ENCODE measurements around the gene ZNF700.

Gene ZNF700

DNA sequence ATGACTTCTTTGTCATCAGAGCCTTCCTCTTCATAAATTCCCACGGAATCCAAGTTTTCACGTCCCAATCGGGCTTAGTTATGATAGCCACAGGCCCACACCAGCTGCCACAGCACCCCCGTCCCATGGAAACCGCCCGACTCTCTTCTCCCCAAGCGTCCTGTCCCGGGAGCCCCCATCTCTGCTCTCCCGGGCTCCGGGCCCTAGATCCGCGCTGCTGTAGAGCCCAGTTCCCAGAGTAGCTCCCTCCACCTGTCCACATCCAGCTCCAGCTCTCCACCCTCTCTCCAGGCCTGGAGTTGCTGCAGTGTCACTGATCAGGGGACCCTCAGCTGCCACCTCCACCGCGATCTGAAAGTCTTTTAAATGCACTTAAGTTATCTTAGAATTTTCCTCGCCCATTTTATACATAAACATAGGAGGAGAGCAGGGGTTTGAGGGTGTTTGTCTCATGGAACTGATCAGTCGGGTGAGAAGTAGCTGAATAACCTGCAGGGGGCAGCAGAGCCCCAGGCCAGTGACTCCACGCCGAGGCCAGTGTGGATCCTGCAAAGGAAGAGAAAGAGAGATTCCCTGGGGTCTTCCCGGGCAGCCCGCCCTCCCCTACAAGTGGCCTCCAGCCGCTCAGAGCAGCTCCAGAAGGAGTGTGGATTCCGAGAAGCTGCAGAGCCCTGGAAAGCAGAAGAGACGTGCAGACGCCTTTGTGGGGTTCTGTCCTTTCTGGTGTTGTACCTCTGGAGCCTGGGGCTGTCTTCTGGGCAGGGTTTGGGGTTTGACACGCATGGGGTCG is 38.9 kb downstream of the ZNF700 start:
- no peak overlapping the region for H3K27ac ChIP-seq (ENCODE audit: low read length)
- DNase-seq (ENCODE audit: low read depth, low spot score), result peak; percentile 61
- peaks cover 2% of the 10 kb centered on the region; the same call in 1 of the 2 replicates for H3K4me1 ChIP-seq (ENCODE audit: control insufficient read depth, insufficient read depth, low read length)
- H3K27me3 ChIP-seq (ENCODE audit: control insufficient read depth, insufficient read depth, low read length), result no peaks in the 10 kb centered on the region
- no peaks in the 10 kb centered on the region for H3K36me3 ChIP-seq (ENCODE audit: control insufficient read depth, insufficient read depth, low read length)
- WGBS (ENCODE audit: insufficient coverage, insufficient read length), result no CpG with 5 or more reads among the region's 26 CpGs
- H3K4me3 ChIP-seq (ENCODE audit: low read length), result no peak overlapping the region
- no peaks in the 10 kb centered on the region for H3K9me3 ChIP-seq (ENCODE audit: control insufficient read depth, insufficient read depth, low read length)

- Histone ChIP-seq H3K36me3 (ENCODE audit: control insufficient read depth, insufficient read depth, low read length) (no peaks in the 10 kb centered on the region), H3K9me3 (ENCODE audit: control insufficient read depth, insufficient read depth, low read length) (no peaks in the 10 kb centered on the region), H3K4me3 (ENCODE audit: low read length) (no peak overlapping the region; the same call in 1 of the 2 replicates), H3K27ac (ENCODE audit: low read length) (no peak overlapping the region), H3K4me1 (ENCODE audit: control insufficient read depth, insufficient read depth, low read length) (peaks cover 2% of the 10 kb centered on the region; the same call in 1 of the 2 replicates), H3K27me3 (ENCODE audit: control insufficient read depth, insufficient read depth, low read length) (no peaks in the 10 kb centered on the region)
- WGBS (ENCODE audit: insufficient coverage, insufficient read length), result no CpG with 5 or more reads among the region's 8 CpGs
- no peak for DNase-seq (ENCODE audit: low read depth, low spot score)
Observed at GRCh38 chr19:11964496-11964857, 39.6 kb downstream of the ZNF700 start.

- Histone ChIP-seq H3K4me3 (ENCODE audit: low read length) (peak within 1 kb of the TSS; percentile 57), H3K36me3 (ENCODE audit: control insufficient read depth, insufficient read depth, low read length) (no peaks in the 10 kb centered on the region), H3K27ac (ENCODE audit: low read length) (no peak within 1 kb of the TSS), H3K4me1 (ENCODE audit: control insufficient read depth, insufficient read depth, low read length) (peaks cover 2% of the 10 kb centered on the region; the same call in 1 of the 2 replicates), H3K9me3 (ENCODE audit: control insufficient read depth, insufficient read depth, low read length) (no peaks in the 10 kb centered on the region), H3K27me3 (ENCODE audit: control insufficient read depth, insufficient read depth, low read length) (no peaks in the 10 kb centered on the region)
- no CpG with 5 or more reads among the region's 47 CpGs for WGBS (ENCODE audit: insufficient coverage, insufficient read length)
- DNase-seq (ENCODE audit: low read depth, low spot score), result peak; percentile 87
Observed at GRCh38 chr19:11964858-11965645, 40.1 kb downstream of the ZNF700 start, which contains the start of gene ZNF763. Gene ZNF763, plus strand, starts transcription at chr19:11965040. Its CDS starts 169 bp downstream, at chr19:11965209.

DNA sequence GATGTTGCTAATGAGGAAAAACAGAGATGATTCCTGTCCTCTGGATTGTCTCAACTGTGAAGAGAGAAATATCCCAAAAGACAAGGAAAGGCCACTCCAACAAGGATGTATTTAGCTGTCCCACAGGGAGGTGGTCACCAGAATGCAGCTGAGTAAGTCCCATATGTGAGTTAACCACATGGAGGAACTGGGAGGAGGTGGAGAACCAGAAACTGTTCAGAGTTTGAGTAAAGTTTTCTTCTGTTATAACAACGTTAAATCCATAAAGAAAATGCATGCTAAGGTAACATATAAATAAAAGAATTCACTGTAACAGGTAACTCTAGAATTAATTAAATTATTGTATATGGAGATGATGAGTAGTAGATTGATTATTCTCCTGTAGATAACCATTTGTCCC is 45.3 kb downstream of the ZNF700 start:
- Histone ChIP-seq H3K27ac (ENCODE audit: low read length) (no peak overlapping the region), H3K4me3 (ENCODE audit: low read length) (no peak overlapping the region), H3K27me3 (ENCODE audit: control insufficient read depth, insufficient read depth, low read length) (no peaks in the 10 kb centered on the region), H3K4me1 (ENCODE audit: control insufficient read depth, insufficient read depth, low read length) (no peaks in the 10 kb centered on the region), H3K9me3 (ENCODE audit: control insufficient read depth, insufficient read depth, low read length) (no peaks in the 10 kb centered on the region), H3K36me3 (ENCODE audit: control insufficient read depth, insufficient read depth, low read length) (no peaks in the 10 kb centered on the region)
- WGBS (ENCODE audit: insufficient coverage, insufficient read length), result no CpG with 5 or more reads among the region's 1 CpG
- DNase-seq (ENCODE audit: low read depth, low spot score), result no peak

DNA sequence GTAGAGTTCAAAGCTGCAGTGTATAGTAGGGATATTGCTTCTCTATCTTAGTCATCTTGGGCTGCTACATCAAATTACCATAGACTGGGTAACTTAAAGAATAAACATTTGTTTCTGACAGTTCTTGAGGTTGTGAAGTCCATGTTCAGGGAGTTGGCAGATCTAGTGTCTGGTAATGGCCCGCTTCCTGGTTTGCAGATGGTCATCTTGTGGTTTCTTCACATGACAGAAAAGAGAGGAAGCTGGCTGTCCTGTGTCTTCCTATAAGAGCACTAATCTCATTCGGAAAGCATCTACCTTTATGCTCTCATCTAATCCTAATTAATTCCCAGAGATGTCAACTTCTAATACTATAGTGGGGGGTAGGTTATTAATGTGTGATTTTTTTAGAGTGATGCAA is 46.1 kb downstream of the ZNF700 start:
- Histone ChIP-seq H3K36me3 (ENCODE audit: control insufficient read depth, insufficient read depth, low read length) (no peaks in the 10 kb centered on the region), H3K4me3 (ENCODE audit: low read length) (no peak overlapping the region), H3K27me3 (ENCODE audit: control insufficient read depth, insufficient read depth, low read length) (no peaks in the 10 kb centered on the region), H3K27ac (ENCODE audit: low read length) (no peak overlapping the region), H3K4me1 (ENCODE audit: control insufficient read depth, insufficient read depth, low read length) (no peaks in the 10 kb centered on the region), H3K9me3 (ENCODE audit: control insufficient read depth, insufficient read depth, low read length) (no peaks in the 10 kb centered on the region)
- no CpG with 5 or more reads among the region's 2 CpGs for WGBS (ENCODE audit: insufficient coverage, insufficient read length)
- no peak for DNase-seq (ENCODE audit: low read depth, low spot score)

DNA sequence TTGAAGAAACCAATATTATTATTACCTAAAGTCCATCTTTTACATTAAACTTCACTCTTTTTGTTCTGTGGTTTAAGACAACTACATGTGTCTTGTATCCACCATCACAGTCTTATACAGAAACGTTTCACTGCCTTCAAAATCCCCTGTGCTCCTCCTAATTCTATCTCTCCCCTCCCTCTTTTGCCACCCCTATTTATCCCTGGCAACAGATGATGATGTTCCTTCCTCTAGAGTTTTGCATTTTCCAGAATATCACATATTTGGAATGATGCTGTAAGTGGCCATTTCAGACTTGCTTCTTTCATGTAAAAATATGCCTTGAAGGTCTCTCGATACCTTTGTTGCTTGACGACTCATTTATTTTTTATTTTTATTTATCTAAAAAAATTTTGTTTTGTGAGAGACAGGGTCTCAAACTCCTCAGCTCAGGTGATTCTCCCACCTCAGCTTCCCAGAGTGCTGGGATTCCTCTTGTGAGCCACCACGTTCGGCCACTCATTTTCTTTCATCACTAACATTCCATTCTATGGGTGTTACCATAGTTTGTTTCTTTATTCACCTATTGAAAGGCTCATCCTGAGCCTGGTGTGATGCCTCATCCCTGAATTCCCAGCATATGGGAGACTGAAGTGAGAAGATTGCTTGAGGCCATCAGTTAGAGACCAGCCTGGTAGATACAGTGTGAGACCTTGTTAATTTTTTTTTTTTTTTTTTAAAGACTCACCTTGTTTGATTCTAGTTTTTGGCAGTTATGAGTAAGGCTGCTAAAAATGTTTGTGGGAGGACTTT is 48.3 kb downstream of the ZNF700 start:
- Histone ChIP-seq H3K4me1 (ENCODE audit: control insufficient read depth, insufficient read depth, low read length) (no peaks in the 10 kb centered on the region), H3K9me3 (ENCODE audit: control insufficient read depth, insufficient read depth, low read length) (no peaks in the 10 kb centered on the region), H3K36me3 (ENCODE audit: control insufficient read depth, insufficient read depth, low read length) (no peaks in the 10 kb centered on the region), H3K27me3 (ENCODE audit: control insufficient read depth, insufficient read depth, low read length) (no peaks in the 10 kb centered on the region), H3K4me3 (ENCODE audit: low read length) (no peak overlapping the region), H3K27ac (ENCODE audit: low read length) (no peak overlapping the region)
- no peak for DNase-seq (ENCODE audit: low read depth, low spot score)
- no CpG with 5 or more reads among the region's 5 CpGs for WGBS (ENCODE audit: insufficient coverage, insufficient read length)

- no peak overlapping the region for H3K27ac ChIP-seq (ENCODE audit: low read length)
- no peaks in the 10 kb centered on the region for H3K36me3 ChIP-seq (ENCODE audit: control insufficient read depth, insufficient read depth, low read length)
- no peaks in the 10 kb centered on the region for H3K4me1 ChIP-seq (ENCODE audit: control insufficient read depth, insufficient read depth, low read length)
- WGBS (ENCODE audit: insufficient coverage, insufficient read length), result no CpG with 5 or more reads among the region's 9 CpGs
- H3K9me3 ChIP-seq (ENCODE audit: control insufficient read depth, insufficient read depth, low read length), result peaks cover 4% of the 10 kb centered on the region
- no peaks in the 10 kb centered on the region for H3K27me3 ChIP-seq (ENCODE audit: control insufficient read depth, insufficient read depth, low read length)
- H3K4me3 ChIP-seq (ENCODE audit: low read length), result no peak overlapping the region
- no peak for DNase-seq (ENCODE audit: low read depth, low spot score)
Observed at GRCh38 chr19:11978492-11979100, 53.7 kb downstream of the ZNF700 start.

DNA sequence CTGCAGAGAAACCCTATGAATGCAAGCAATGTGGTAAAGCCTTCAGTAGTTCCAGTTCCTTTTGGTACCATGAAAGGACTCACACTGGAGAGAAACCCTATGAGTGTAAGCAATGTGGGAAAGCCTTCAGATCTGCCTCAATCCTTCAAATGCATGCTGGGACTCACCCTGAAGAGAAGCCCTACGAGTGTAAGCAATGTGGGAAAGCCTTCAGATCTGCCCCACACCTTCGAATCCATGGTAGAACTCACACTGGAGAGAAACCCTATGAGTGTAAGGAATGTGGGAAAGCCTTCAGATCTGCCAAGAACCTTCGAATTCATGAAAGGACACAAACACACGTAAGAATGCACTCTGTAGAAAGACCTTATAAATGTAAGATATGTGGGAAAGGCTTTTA is 54.6 kb downstream of the ZNF700 start:
- DNase-seq (ENCODE audit: low read depth, low spot score), result no peak
- H3K4me1 ChIP-seq (ENCODE audit: control insufficient read depth, insufficient read depth, low read length), result no peaks in the 10 kb centered on the region
- no CpG with 5 or more reads among the region's 4 CpGs for WGBS (ENCODE audit: insufficient coverage, insufficient read length)
- no peak overlapping the region for H3K4me3 ChIP-seq (ENCODE audit: low read length)
- no peaks in the 10 kb centered on the region for H3K27me3 ChIP-seq (ENCODE audit: control insufficient read depth, insufficient read depth, low read length)
- no peak overlapping the region for H3K27ac ChIP-seq (ENCODE audit: low read length)
- peaks cover 4% of the 10 kb centered on the region for H3K9me3 ChIP-seq (ENCODE audit: control insufficient read depth, insufficient read depth, low read length)
- no peaks in the 10 kb centered on the region for H3K36me3 ChIP-seq (ENCODE audit: control insufficient read depth, insufficient read depth, low read length)

DNA sequence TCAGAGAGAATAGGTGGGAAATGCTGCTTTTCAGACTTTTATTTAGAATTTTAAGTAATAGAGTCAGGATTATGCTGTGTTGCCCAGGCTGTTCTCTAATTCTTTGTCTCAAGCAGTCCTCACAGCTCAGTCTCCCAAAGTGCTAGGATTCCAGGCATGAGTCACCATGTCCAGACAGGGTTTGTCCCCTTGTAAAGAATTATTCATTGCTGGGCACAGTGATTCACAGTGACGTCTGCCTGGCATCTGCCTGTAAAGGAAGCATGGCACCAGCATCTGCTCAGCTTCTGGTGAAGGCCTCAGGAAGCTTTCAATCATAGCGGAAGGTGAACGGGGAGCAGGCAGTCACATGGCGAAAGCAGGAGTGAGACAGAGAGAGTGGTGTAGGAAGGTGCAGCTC is 57.6 kb downstream of the ZNF700 start:
- WGBS (ENCODE audit: insufficient coverage, insufficient read length), result no CpG with 5 or more reads among the region's 4 CpGs
- Histone ChIP-seq H3K36me3 (ENCODE audit: control insufficient read depth, insufficient read depth, low read length) (no peaks in the 10 kb centered on the region), H3K4me3 (ENCODE audit: low read length) (no peak overlapping the region), H3K27ac (ENCODE audit: low read length) (no peak overlapping the region), H3K4me1 (ENCODE audit: control insufficient read depth, insufficient read depth, low read length) (0 out of 2 replicates have a peak, but pooled peaks cover 2% of the 10 kb centered on the region), H3K27me3 (ENCODE audit: control insufficient read depth, insufficient read depth, low read length) (no peaks in the 10 kb centered on the region), H3K9me3 (ENCODE audit: control insufficient read depth, insufficient read depth, low read length) (peaks cover 4% of the 10 kb centered on the region)
- no peak for DNase-seq (ENCODE audit: low read depth, low spot score)

GRCh38 chr19:11984986-11985385 is 60.1 kb downstream of the ZNF700 start:
- no CpG with 5 or more reads among the region's 5 CpGs for WGBS (ENCODE audit: insufficient coverage, insufficient read length)
- peak; percentile 64 for DNase-seq (ENCODE audit: low read depth, low spot score)

More at GRCh38 chr19:11984986-11985385, 60.1 kb downstream of the ZNF700 start:
- H3K4me1 ChIP-seq (ENCODE audit: control insufficient read depth, insufficient read depth, low read length), result 0 out of 2 replicates have a peak, but pooled peaks cover 2% of the 10 kb centered on the region
- no peaks in the 10 kb centered on the region for H3K36me3 ChIP-seq (ENCODE audit: control insufficient read depth, insufficient read depth, low read length)
- peaks cover 3% of the 10 kb centered on the region for H3K9me3 ChIP-seq (ENCODE audit: control insufficient read depth, insufficient read depth, low read length)
- no peaks in the 10 kb centered on the region for H3K27me3 ChIP-seq (ENCODE audit: control insufficient read depth, insufficient read depth, low read length)
- no peak overlapping the region for H3K27ac ChIP-seq (ENCODE audit: low read length)
- no peak overlapping the region for H3K4me3 ChIP-seq (ENCODE audit: low read length)
